HG02884 (cell line): ENCODE results near the gene SPDYC.
A peak's percentile ranks its signal among the peaks of the same experiment; 100 is the strongest.

Source experiments
- ATAC-seq: cut with Tn5 transposase; IDR thresholded peaks from one replicate; pipeline ENCODE4 v1.9.1; 2021; ENCODE audit warnings: mild to moderate bottlenecking, moderate library complexity; ENCODE audit not compliant: unreplicated experiment

SPDYC gene

GRCh38 chr11:65170058-65170534 is at the start of gene SPDYC:
SPDYC (plus strand) TSS chr11:65170233; CDS start chr11:65171358, 1,125 bp downstream.
- ATAC-seq, result no peak

GRCh38 chr11:65120831-65121230 is 49.2 kb upstream of the SPDYC start:
- no peak for ATAC-seq

- no peak for ATAC-seq
Observed at GRCh38 chr11:65121447-65121864, 48.6 kb upstream of the SPDYC start.

GRCh38 chr11:65121865-65122696 is 48.0 kb upstream of the SPDYC start, which contains the start of the genes FAU and MRPL49:
FAU (minus strand) TSS chr11:65122134; CDS start chr11:65121813, 321 bp downstream.
MRPL49 (plus strand) TSS chr11:65122321; CDS start chr11:65122347, 26 bp downstream.
- peak; percentile 58 for ATAC-seq

- no peak for ATAC-seq
Observed at GRCh38 chr11:65124480-65125196, 45.4 kb upstream of the SPDYC start.

- ATAC-seq, result no peak
Observed at GRCh38 chr11:65125197-65126056, 44.6 kb upstream of the SPDYC start.

- ATAC-seq, result no peak
Observed at GRCh38 chr11:65126624-65127274, 43.3 kb upstream of the SPDYC start.

GRCh38 chr11:65127473-65128181 is 42.4 kb upstream of the SPDYC start:
- no peak for ATAC-seq

GRCh38 chr11:65128182-65129145 is 41.6 kb upstream of the SPDYC start:
- no peak for ATAC-seq

GRCh38 chr11:65129649-65130441 is 40.2 kb upstream of the SPDYC start:
- ATAC-seq, result no peak

GRCh38 chr11:65130631-65131416 is 39.2 kb upstream of the SPDYC start:
- no peak for ATAC-seq

- ATAC-seq, result no peak
Observed at GRCh38 chr11:65131417-65131776, 38.6 kb upstream of the SPDYC start.

- no peak for ATAC-seq
Observed at GRCh38 chr11:65131895-65132237, 38.2 kb upstream of the SPDYC start.

- peak; percentile 38 for ATAC-seq
Observed at GRCh38 chr11:65132238-65132987, 37.6 kb upstream of the SPDYC start.

- ATAC-seq, result no peak
Observed at GRCh38 chr11:65132988-65133700, 36.9 kb upstream of the SPDYC start.

- no peak for ATAC-seq
Observed at GRCh38 chr11:65133724-65134123, 36.3 kb upstream of the SPDYC start.
